ENCODE data around the gene ZSCAN18.

The ZSCAN18 gene

DNA sequence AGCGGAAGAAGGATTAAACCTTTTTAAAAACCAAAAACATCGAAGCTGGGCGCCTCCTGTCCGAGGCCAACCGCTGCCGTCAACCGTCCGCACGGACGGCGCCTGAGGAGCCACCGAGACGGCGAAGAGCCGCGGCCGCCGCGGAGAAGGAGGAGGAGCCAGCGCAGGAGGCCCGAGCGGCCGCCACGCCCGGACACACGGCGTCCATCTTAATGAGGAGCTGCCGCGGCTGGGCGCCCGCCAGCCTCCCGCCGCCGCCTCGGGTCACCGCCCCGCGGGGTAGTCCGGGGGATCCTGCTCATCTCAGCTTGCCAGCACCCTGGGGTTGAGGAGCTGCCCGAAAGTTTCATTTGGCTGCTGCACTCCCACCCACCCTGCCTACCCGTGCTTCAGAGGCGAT is 53.6 kb downstream of the ZSCAN18 start:
- DNase-seq, result no peak

GRCh38 chr19:58042495-58043340 is 55.3 kb downstream of the ZSCAN18 start:
- DNase-seq, result no peak

- DNase-seq, result no peak
These were observed 57.1 kb downstream of the ZSCAN18 start for GRCh38 chr19:58040751-58041525.

DNA sequence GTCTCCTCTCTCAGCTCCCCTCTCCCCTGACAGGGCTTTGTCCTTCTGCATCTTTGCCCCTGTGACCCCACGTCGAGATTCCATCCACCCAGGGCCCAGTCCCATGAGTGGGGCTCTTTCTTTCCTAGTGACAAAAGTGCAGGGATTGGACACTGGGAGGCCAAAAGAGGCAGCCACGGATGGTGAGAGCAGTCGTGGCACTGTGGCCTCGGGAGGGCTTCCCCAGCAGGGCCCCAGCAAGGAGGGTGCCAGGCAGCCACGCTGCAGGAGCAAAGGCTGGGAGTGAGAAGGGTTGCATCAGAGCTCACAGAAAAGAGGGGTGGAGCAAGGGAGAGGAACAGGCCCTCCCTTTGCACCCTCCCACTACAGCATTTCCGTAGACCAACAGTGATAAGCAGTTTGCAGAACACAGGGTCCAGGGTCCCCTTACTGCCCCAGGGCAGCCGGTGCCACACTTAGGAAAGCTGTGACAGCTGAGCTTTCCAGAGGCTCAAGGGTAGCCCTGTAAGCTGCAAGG is 59.3 kb downstream of the ZSCAN18 start:
- DNase-seq, result no peak

GRCh38 chr19:58037927-58038687 is 59.9 kb downstream of the ZSCAN18 start:
- no peak for DNase-seq

GRCh38 chr19:58035863-58036262 is 62.2 kb downstream of the ZSCAN18 start:
- no peak for DNase-seq

GRCh38 chr19:58034477-58034793 is 63.6 kb downstream of the ZSCAN18 start:
- no peak for DNase-seq
